Activated CD4-positive, alpha-beta T cell treated with anti-CD3 and anti-CD28 coated beads, Interleukin-2, amount 10 ng/mL, durations not matched to agents 24 days and 14 days (primary cell): Measurements from ENCODE around the gene NEDD4. TPM values are rescaled to one million over a fixed set of nuclear protein-coding genes. Genes with fewer than 3 reads are reported as not detected.

Source experiments
- DNase-seq: peaks from one replicate; pipeline ENCODE4 v3.0.0; 2022
- H3K27ac Mint-ChIP-seq: one replicate; pipeline ENCODE4 v1.8.0; 2022; ENCODE audit warnings: mild to moderate bottlenecking, mixed read lengths
- H3K27me3 Mint-ChIP-seq: one replicate; pipeline ENCODE4 v1.8.0; 2022; ENCODE audit warnings: mixed read lengths
- H3K36me3 Mint-ChIP-seq: one replicate; pipeline ENCODE4 v1.8.0; 2022; ENCODE audit warnings: low read depth, mild to moderate bottlenecking, mixed read lengths
- H3K4me1 Mint-ChIP-seq: one replicate; pipeline ENCODE4 v1.8.0; 2021; ENCODE audit warnings: mixed read lengths
- H3K4me3 Mint-ChIP-seq: one replicate; pipeline ENCODE4 v1.8.0; 2022; ENCODE audit warnings: mild to moderate bottlenecking, moderate library complexity, mixed read lengths
- H3K9me3 Mint-ChIP-seq: one replicate; pipeline ENCODE4 v1.8.0; 2021; ENCODE audit warnings: mixed read lengths
- intact Hi-C: fragments of 100-400 bp; cut with micrococcal nuclease; formaldehyde crosslinking; loops from one replicate; pipeline ENCODE4 v1.15.1; 2023
- total RNA-seq: library from RNA; stranded (reverse); gene quantifications from 2 replicates; pipeline ENCODE4 v1.2.3, GENCODE V29; 2022

The NEDD4 gene
- total RNA-seq, 1 donor from 2014 or later: 9.5 TPM

DNA sequence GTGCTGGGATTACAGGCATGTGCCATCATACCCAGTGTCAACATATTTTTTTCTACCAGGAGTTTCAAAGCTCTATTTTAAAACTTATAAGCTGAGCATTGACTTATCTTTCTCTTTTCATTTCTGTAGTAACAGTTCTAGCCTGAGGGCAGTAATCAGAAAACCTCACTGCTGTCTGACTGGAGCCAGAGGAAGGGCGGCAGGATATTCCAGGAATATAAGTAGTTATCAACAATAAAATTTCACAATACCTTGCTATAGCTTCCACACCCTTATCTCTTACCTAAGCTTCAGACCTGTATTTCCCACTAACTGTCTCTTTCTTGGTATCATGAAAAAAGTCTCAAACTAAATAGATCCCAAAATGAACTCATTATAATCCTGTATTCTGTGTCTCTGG, 5.1 kb upstream of the NEDD4 start:
- peaks cover 62% of the 10 kb centered on the region for H3K27me3 Mint-ChIP-seq
- DNase-seq: no peak
- intact Hi-C loops: no loop called here
- no peaks in the 10 kb centered on the region for H3K36me3 Mint-ChIP-seq
- no peaks in the 10 kb centered on the region for H3K9me3 Mint-ChIP-seq
- no peak overlapping the region for H3K4me3 Mint-ChIP-seq
- H3K4me1 Mint-ChIP-seq: peaks cover 2% of the 10 kb centered on the region
- H3K27ac Mint-ChIP-seq: no peak overlapping the region

DNA sequence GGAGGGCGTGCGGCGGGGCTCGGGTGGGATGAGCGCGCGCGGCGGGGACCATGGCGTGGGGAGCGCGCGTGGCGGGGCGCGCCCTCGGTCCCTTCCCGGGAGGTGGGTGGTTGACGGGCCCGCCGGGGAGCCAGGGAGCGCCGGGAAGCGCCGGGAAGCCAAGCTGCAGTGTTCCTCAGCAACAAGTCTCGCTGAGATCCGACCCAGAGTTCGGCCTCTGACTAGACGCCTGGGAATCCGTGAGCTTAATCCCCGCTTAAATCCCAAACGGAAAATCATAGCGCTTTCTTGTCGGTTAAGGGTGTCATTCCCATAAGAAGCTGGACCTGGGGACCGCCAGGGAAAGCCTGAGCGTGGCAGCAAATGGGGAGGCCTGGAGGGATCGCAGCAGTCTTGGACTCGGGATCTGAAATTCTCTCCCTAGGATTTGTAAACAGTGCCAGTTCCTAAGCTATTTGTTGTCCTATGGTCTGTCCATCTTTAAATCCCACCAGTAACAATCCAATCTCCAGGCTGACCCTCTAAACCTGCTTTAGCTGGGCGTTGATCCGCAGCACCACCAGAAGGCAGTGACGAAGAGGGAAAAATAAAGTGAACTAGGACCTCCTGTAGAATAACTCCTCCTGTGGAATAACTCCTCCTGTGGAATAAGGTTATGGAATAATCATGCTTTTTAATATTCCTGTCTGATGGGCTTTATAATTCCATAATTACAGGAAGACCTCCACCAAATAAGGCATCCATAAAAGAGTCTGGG, 570 bp upstream of the NEDD4 start:
- intact Hi-C loops: loop anchor here (1.0 to 2.0 kb wide), 3 partner anchors 49 to 251 kb away; no protein-coding TSS in a partner anchor
- Mint-ChIP-seq H3K27ac (no peak overlapping the region), H3K27me3 (peaks cover 45% of the 10 kb centered on the region), H3K4me3 (peak overlapping the region; percentile 71), H3K9me3 (no peaks in the 10 kb centered on the region), H3K4me1 (peaks cover 24% of the 10 kb centered on the region), H3K36me3 (peaks cover 3% of the 10 kb centered on the region)
- DNase-seq: no peak

DNA sequence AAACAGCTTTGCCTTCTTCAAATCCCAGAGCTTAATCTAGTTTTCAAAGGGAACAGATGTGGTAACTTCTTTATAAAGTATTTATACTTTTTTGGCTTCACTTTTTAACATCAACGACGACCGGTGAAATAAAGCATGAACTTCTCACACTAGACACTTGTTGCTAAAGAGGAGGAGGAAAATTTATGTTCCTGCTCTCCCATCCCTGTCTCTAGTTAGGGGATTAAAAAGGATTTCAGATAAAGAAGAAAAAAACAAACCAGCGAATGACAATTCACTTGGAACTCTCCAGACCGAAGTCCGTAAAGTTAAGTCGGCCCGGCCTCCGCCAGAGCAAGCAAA, 672 bp downstream of the NEDD4 start:
- Mint-ChIP-seq H3K27ac (peak overlapping the region; percentile 68), H3K27me3 (peaks cover 33% of the 10 kb centered on the region)
- no peak for DNase-seq

DNA sequence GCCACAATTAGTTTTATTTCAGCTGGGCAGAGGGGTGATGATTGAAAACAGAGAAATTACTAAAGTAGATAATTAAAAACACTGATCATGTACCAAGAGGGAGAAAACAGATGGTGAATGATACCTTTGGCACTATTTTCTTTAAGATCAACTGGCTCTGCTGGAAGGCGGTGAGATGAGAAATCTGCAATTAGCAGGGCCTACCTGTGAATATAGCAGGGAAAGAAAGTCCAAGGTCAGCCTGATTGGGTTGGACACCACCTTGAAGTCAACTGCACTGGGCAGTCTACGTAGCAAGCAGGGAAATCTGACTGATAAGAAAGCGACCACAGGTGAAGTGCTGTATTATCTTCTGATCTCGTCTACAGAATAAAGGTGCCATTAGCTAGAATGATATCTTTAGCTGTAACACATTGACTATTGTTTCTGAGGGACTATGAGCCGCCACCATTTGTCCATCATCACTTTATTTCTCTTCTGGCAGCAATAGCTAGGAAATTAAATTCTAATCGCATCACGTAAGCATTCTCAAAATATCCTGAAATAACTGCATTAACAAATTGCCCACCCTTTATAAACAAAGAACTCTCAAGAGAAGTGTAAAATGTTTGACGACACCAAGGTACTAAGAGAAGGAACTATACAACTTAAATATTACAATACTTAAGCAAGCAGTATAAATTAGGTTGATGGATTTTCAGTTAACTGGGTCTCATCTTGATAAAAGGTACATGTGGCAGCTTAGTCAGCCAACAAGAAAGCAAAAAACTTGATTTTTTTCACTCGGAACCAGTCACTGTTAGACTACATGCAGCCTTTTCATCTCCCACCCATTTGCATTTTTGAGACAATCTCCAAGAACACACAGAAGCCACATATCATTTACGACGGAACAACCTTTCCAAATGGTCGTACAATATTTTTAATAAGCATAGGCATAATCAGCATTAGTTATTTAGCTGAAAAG, 1.3 kb downstream of the NEDD4 start:
- DNase-seq: peak; percentile 44
- H3K27ac Mint-ChIP-seq: peak overlapping the region; percentile 68
- peak overlapping the region; percentile 89 for H3K4me3 Mint-ChIP-seq
- peaks cover 31% of the 10 kb centered on the region for H3K27me3 Mint-ChIP-seq
- intact Hi-C loops: loop anchor here (2.0 kb wide), 2 partner anchors 61 to 253 kb away; no protein-coding TSS in a partner anchor
- H3K9me3 Mint-ChIP-seq: no peaks in the 10 kb centered on the region
- peaks cover 5% of the 10 kb centered on the region for H3K36me3 Mint-ChIP-seq
- H3K4me1 Mint-ChIP-seq: peaks cover 24% of the 10 kb centered on the region

More for the DNA sequence above, 672 bp downstream of the NEDD4 start:
- H3K36me3 Mint-ChIP-seq: peaks cover 5% of the 10 kb centered on the region
- H3K9me3 Mint-ChIP-seq: no peaks in the 10 kb centered on the region
- intact Hi-C loops: loop anchor here (1.0 to 2.0 kb wide), 3 partner anchors 51 to 252 kb away; no protein-coding TSS in a partner anchor
- H3K4me1 Mint-ChIP-seq: peaks cover 24% of the 10 kb centered on the region
- H3K4me3 Mint-ChIP-seq: peak overlapping the region; percentile 89

DNA sequence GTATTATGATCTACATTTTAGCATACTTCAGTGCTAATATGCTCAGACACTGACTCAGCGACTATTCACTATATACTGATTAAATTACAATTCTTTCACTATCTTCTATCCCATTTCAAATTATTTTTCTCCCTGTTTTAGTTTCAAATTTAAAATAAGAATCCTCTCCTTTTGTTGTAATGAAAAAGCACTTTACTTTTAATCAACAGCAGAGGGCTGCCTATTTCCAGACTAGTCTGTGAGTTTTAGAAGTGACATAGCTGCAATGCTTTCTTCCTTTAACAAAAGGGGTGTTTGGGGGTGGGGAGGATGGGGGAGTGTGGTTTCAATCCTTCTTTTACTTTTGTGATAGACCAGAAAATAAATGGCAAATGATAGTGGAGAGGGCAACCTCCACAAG, 2.4 kb downstream of the NEDD4 start:
- peaks cover 24% of the 10 kb centered on the region for H3K4me1 Mint-ChIP-seq
- peak; percentile 36 for DNase-seq
- peak overlapping the region; percentile 89 for H3K4me3 Mint-ChIP-seq
- no peaks in the 10 kb centered on the region for H3K9me3 Mint-ChIP-seq
- peaks cover 23% of the 10 kb centered on the region for H3K27me3 Mint-ChIP-seq
- no peak overlapping the region for H3K27ac Mint-ChIP-seq
- H3K36me3 Mint-ChIP-seq: peaks cover 7% of the 10 kb centered on the region
- intact Hi-C loops: no loop called here

DNA sequence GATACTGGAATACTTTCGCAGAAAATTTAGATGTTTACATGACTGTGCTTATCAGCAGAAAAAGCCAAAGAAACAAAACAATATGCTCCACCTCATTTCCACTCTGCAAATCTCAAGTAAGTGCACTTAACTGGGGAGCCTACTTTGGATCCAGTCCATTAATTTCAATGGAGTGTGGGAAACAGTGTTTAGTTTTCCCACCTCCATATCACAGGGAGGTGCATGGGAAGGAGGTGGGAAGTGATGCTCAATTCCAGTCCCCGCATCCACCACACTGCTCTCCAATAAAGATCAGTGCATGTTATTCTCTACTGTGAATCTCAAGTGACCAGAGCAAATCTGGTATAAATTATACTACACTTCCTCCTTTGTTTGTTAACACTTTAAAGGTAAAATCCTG, 2.9 kb downstream of the NEDD4 start:
- no peaks in the 10 kb centered on the region for H3K9me3 Mint-ChIP-seq
- H3K36me3 Mint-ChIP-seq: peaks cover 7% of the 10 kb centered on the region
- intact Hi-C loops: no loop called here
- DNase-seq: peak; percentile 38
- peaks cover 18% of the 10 kb centered on the region for H3K27me3 Mint-ChIP-seq
- no peak overlapping the region for H3K27ac Mint-ChIP-seq
- H3K4me3 Mint-ChIP-seq: no peak overlapping the region
- H3K4me1 Mint-ChIP-seq: peaks cover 24% of the 10 kb centered on the region

DNA sequence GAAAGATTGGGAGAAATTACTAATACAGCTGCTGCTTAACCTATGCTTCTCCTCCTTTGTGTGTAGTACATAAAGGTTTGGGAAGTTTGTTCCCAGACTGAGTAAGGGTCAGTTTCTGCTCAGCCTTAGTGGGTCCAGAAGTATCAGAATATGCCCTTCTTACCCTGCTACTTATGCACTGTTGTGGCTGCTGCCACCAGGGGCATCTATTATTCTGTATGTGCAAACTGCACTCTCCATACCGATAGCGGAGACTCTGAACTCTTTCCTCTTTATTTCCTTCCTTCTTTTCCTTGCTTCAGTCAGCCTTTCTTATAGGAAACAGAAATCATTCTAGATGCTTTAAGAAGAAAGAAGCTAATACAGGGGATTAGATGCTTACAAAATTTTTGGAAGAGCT, 4.0 kb downstream of the NEDD4 start:
- Mint-ChIP-seq H3K4me3 (no peak overlapping the region), H3K9me3 (no peaks in the 10 kb centered on the region), H3K27ac (no peak overlapping the region), H3K4me1 (peaks cover 24% of the 10 kb centered on the region), H3K27me3 (peaks cover 10% of the 10 kb centered on the region), H3K36me3 (peaks cover 8% of the 10 kb centered on the region)
- intact Hi-C loops: no loop called here
- DNase-seq: peak; percentile 21

DNA sequence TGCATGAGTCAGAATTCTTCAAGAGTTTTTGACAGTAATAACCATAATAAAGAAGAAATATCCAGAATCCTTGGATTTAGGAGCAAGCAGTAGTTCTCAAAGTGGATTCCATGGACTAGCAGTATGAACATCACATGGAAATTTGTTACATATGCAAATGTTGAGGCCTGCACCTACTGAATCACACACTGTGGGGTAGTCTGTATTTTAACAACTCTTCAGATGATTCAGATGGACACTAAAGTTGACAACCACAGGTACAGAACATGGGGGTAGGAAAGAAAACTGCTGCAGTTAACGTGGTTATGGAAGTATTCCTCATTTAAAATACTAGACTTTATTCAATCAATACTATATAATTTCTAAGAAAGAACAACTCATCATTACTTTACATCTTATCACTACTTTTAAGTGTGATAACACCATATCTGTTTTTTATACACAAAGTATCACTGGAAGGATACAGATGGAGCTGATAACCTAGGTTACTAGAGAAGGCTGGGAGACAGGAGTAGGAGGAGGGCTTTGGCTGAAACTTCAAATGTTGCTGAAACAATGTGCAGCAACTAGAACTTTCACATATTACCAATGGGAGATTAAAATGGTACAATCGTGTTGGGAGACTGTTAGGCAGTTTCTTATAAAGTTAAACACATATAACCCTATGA, 11.7 kb downstream of the NEDD4 start:
- intact Hi-C loops: no loop called here
- no peaks in the 10 kb centered on the region for H3K9me3 Mint-ChIP-seq
- H3K27me3 Mint-ChIP-seq: no peaks in the 10 kb centered on the region
- H3K4me1 Mint-ChIP-seq: peaks cover 2% of the 10 kb centered on the region
- peaks cover 5% of the 10 kb centered on the region for H3K36me3 Mint-ChIP-seq
- no peak overlapping the region for H3K4me3 Mint-ChIP-seq
- H3K27ac Mint-ChIP-seq: no peak overlapping the region
- no peak for DNase-seq

DNA sequence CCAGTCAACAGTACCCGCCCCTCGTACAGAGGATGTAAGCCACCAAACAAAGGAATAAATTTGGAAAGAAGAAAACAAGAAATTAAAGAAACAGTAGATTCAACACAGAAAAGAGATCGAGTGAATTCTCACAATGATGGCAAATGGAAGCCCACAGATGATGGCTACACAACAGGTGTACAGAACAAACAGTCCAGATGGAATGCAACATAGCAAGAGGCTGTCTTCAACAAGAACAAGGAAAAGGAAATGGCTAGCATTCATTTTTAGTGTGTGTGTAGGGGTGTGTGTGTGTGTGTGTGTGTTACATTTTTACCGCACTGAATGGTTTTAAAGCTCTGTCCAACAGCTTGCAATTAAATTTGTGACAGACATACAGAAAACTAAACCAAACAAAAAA, 12.9 kb downstream of the NEDD4 start:
- H3K27ac Mint-ChIP-seq: no peak overlapping the region
- H3K36me3 Mint-ChIP-seq: peaks cover 3% of the 10 kb centered on the region
- H3K4me3 Mint-ChIP-seq: no peak overlapping the region
- DNase-seq: no peak
- intact Hi-C loops: no loop called here
- peaks cover 2% of the 10 kb centered on the region for H3K4me1 Mint-ChIP-seq
- no peaks in the 10 kb centered on the region for H3K27me3 Mint-ChIP-seq
- no peaks in the 10 kb centered on the region for H3K9me3 Mint-ChIP-seq

DNA sequence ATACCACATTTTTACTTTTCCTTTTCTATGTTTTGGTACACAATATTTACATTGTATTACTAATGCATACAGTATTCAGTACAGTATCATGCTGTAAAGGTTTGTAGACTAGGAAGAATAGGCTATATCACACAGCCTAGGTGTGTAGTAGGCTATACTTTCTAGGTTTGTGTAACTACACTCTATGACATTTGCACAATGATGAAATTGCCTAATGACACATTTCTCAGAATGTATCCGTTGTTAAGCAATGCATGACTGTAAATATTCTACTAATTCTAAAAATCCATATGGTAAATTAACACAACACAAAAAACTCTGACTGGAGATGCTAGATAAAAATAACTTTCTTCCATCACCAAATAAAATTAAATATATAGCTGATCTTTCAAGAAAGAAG, 16.2 kb downstream of the NEDD4 start:
- Mint-ChIP-seq H3K36me3 (peaks cover 1% of the 10 kb centered on the region), H3K4me3 (no peak overlapping the region), H3K9me3 (peaks cover 4% of the 10 kb centered on the region), H3K27ac (no peak overlapping the region), H3K27me3 (no peaks in the 10 kb centered on the region), H3K4me1 (peaks cover 2% of the 10 kb centered on the region)
- intact Hi-C loops: no loop called here
- no peak for DNase-seq

DNA sequence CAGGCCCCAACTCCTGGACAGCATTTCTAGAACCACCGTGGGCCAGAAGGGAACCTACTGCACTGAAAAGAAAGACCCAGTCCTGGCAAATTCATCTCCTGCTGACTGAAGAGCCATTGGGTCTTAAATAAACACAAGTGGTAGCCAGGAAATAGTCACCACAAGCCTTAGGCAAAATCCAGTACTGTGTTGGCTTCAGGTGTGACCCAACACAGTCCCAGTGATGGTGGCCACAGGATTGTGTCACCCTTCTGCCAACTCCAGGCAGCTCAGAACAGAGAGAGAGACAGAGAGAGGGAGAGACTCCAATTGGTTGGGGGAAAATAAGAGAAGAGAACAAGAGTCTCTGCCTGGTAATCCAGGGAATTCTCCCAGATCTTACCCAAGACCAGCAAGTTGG, 23.1 kb downstream of the NEDD4 start:
- Mint-ChIP-seq H3K36me3 (peaks cover 2% of the 10 kb centered on the region), H3K27me3 (no peaks in the 10 kb centered on the region), H3K9me3 (peaks cover 4% of the 10 kb centered on the region), H3K27ac (no peak overlapping the region), H3K4me1 (no peaks in the 10 kb centered on the region), H3K4me3 (no peak overlapping the region)
- intact Hi-C loops: no loop called here
- no peak for DNase-seq

DNA sequence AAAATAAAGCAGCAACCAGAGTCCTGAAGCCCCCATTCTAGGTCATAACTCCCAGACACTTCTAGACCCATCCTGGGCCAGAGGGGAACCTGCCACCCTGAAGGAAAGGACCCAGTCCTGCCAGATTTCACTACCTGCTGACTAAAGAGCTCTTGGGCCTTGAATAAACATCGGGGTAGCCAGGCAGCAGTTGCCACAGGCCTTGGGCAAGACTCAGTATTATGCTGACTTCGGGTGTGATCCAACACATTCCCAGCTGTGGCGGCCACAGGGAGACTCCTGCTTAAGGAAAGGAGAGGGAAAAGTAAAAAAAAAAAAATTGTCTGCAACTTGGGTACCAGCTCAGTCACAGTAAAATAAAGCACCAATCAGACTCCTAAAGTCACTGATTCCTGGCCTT, 23.8 kb downstream of the NEDD4 start:
- no peak overlapping the region for H3K27ac Mint-ChIP-seq
- no peak overlapping the region for H3K4me3 Mint-ChIP-seq
- peaks cover 4% of the 10 kb centered on the region for H3K9me3 Mint-ChIP-seq
- H3K36me3 Mint-ChIP-seq: peaks cover 5% of the 10 kb centered on the region
- H3K27me3 Mint-ChIP-seq: no peaks in the 10 kb centered on the region
- DNase-seq: no peak
- intact Hi-C loops: no loop called here
- H3K4me1 Mint-ChIP-seq: no peaks in the 10 kb centered on the region

DNA sequence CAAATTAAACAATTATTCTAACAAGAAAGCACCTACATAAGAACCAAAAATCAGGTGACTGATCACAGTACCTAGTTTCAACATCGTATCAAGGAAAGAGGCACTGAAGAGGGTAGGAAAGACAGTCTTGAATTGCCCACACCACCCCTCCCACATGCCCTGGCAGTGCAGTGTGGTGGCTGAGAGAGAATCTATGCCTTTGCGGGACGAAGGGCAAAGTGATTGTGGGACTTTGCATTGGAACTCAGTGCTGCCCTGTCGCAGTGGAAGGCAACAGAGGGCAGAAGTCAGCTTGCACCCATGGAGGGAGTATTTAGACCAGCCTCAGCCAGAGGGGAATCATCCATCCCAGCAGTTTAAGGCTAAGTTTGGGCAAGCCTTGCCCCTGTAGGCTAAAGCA, 24.5 kb downstream of the NEDD4 start:
- intact Hi-C loops: no loop called here
- Mint-ChIP-seq H3K27ac (no peak overlapping the region), H3K27me3 (no peaks in the 10 kb centered on the region), H3K4me1 (no peaks in the 10 kb centered on the region), H3K9me3 (peaks cover 4% of the 10 kb centered on the region), H3K4me3 (no peak overlapping the region), H3K36me3 (peaks cover 5% of the 10 kb centered on the region)
- DNase-seq: no peak

DNA sequence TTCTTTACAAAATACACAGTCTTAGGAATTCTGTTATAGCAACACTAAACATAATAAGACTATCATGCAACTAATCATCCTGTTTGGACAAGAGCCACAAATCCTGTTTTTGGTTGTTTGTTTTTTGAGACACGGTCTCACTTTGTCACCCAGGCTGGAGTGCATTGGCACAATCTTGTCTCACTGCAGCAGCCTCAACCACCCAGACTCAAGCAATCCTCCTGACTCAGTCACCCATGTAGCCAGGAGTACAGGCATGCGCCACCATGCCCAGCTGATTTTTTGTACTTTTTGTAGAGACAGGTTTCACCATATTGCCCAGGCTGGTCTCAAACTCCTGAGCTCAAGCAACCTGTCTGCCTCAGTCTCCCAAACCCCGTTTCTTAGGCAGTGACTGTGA, 28.3 kb downstream of the NEDD4 start:
- no peak overlapping the region for H3K27ac Mint-ChIP-seq
- H3K36me3 Mint-ChIP-seq: peaks cover 4% of the 10 kb centered on the region
- no peak overlapping the region for H3K4me3 Mint-ChIP-seq
- no peaks in the 10 kb centered on the region for H3K27me3 Mint-ChIP-seq
- intact Hi-C loops: no loop called here
- no peaks in the 10 kb centered on the region for H3K4me1 Mint-ChIP-seq
- H3K9me3 Mint-ChIP-seq: no peaks in the 10 kb centered on the region
- DNase-seq: no peak
